ENCODE measurements around the gene SCAP. TPM values are rescaled to one million over a fixed set of nuclear protein-coding genes. Genes with fewer than 3 reads are reported as not detected.

The SCAP gene
- polyA plus RNA-seq, 1 of the 3 experiments (the other 2 are of a cell fraction): 28.0 TPM

DNA sequence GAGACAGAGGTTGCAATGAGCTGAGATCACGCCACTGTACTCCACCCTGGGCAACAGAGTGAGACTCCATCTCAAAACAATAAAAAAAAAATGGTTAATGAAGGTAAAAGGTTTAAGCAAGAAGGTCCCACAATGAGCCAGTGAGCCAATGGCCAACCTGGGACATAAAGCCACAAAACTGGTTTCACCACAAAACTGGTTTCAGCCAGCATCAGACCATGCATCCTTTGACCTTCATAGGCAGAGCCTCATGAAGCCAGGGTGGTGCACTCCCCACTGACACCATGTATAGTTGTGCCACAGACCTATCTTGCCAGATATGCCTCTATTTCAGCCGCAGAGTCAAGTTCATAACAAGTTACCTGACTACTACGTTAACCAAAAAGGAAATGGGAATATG lies 41.9 kb downstream of the SCAP start:
- DNase-seq: no peak
- no peak overlapping the region for H3K4me2 ChIP-seq
- peaks cover 13 to 31% of the 10 kb centered on the region in 2 experiments for H3K36me3 ChIP-seq (replicated peaks in 1 of 2; ENCODE audit: control insufficient read depth in 1 of 2, insufficient read depth in 2 of 2, low read length in 1 of 2)
- no peaks in the 10 kb centered on the region for H3K9me3 ChIP-seq
- 89% methylated on average over 3 of the region's 3 CpGs for WGBS (ENCODE audit: low lambda C conversion rate)
- no peaks in the 10 kb centered on the region for H3K27me3 ChIP-seq (ENCODE audit: insufficient read depth)
- no peaks in the 10 kb centered on the region for H4K20me1 ChIP-seq (ENCODE audit: insufficient read depth)
- H3K27ac ChIP-seq (ENCODE audit: low read depth in 2 of 2, low read length in 1 of 2): no peak overlapping the region
- no peaks in the 10 kb centered on the region for H3F3A ChIP-seq (replicated peaks; ENCODE audit: insufficient read depth)
- CTCF ChIA-PET: interaction anchor here (1.5 to 1.8 kb wide), 2 partner anchors 13 to 79 kb away, joined by 3 to 7 read pairs; partner anchors contain the start of gene ELP6
- H3K9ac ChIP-seq: no peak overlapping the region
- POLR2A ChIA-PET: no interaction called here
- peaks cover 9% of the 10 kb centered on the region; the same call in 1 of the 2 replicates for H3K79me2 ChIP-seq (ENCODE audit: insufficient read depth)
- TF ChIP-seq ZBTB33 (IDR thresholded peaks at IDR 0.05; ENCODE audit: borderline replicate concordance, low read depth): no peak
- TF ChIP-seq TEAD4 (IDR thresholded peaks at IDR 0.05; ENCODE audit: borderline replicate concordance, insufficient read depth): no peak
- no peak for TF ChIP-seq JUND (IDR thresholded peaks at IDR 0.05)
- TF ChIP-seq CTCF (IDR thresholded peaks at IDR 0.05): no peak
- TF ChIP-seq, protein P1, sequence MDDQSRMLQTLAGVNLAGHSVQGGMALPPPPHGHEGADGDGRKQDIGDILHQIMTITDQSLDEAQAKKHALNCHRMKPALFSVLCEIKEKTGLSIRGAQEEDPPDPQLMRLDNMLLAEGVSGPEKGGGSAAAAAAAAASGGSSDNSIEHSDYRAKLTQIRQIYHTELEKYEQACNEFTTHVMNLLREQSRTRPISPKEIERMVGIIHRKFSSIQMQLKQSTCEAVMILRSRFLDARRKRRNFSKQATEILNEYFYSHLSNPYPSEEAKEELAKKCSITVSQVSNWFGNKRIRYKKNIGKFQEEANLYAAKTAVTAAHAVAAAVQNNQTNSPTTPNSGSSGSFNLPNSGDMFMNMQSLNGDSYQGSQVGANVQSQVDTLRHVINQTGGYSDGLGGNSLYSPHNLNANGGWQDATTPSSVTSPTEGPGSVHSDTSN (IDR thresholded peaks at IDR 0.05): no peak
- TF ChIP-seq POLR2AphosphoS5 (IDR thresholded peaks at IDR 0.05; ENCODE audit: low read depth, low read length): no peak
- no peak for TF ChIP-seq YY1 (IDR thresholded peaks at IDR 0.05; ENCODE audit: low read depth)
- TF ChIP-seq SIN3A (IDR thresholded peaks at IDR 0.05; ENCODE audit: borderline replicate concordance, low read depth, low read length): no peak
- no peaks in the 10 kb centered on the region for H3K9me2 ChIP-seq
- no peak overlapping the region for H3K4me3 ChIP-seq (ENCODE audit: low read depth in 2 of 2, low read length in 1 of 2)
- no peaks in the 10 kb centered on the region for H3K4me1 ChIP-seq (ENCODE audit: control insufficient read depth in 1 of 2, insufficient read depth in 2 of 2, low read depth in 1 of 2, low read length in 1 of 2)
- H2AFZ ChIP-seq (ENCODE audit: low read depth): no peak overlapping the region

DNA sequence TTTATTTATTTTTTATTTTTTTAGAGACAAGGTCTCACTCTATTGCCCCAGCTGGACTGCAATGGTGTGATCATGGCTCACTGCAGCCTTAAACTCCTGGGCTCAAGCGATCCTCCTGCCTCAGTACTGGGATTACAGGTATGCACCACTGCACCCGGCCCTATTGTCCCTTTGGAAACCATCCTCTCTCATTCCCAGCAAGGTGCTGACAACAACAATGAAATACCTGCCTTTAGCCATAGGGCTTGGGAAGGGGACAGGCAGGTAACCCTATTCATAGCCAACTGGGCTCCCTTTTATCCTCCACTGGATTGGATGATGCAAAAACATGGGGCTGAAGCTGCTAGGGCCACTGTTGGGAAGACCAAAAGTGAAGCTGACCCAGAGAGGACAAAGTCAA lies 43.1 kb downstream of the SCAP start:
- Histone ChIP-seq H3K9ac (no peak overlapping the region), H3K79me2 (ENCODE audit: insufficient read depth) (peaks cover 9% of the 10 kb centered on the region; the same call in 1 of the 2 replicates), H2AFZ (ENCODE audit: low read depth) (no peak overlapping the region), H3K4me2 (no peak overlapping the region), H3K36me3 (replicated peaks in 1 of 2; ENCODE audit: control insufficient read depth in 1 of 2, insufficient read depth in 2 of 2, low read length in 1 of 2) (peaks cover 21 to 23% of the 10 kb centered on the region in 2 experiments), H3F3A (replicated peaks; ENCODE audit: insufficient read depth) (no peaks in the 10 kb centered on the region), H3K9me2 (no peaks in the 10 kb centered on the region), H3K4me3 (ENCODE audit: low read depth in 2 of 2, low read length in 1 of 2) (no peak overlapping the region), H3K27me3 (ENCODE audit: insufficient read depth) (no peaks in the 10 kb centered on the region), H4K20me1 (ENCODE audit: insufficient read depth) (no peaks in the 10 kb centered on the region), H3K9me3 (no peaks in the 10 kb centered on the region), H3K4me1 (ENCODE audit: control insufficient read depth in 1 of 2, insufficient read depth in 2 of 2, low read depth in 1 of 2, low read length in 1 of 2) (no peaks in the 10 kb centered on the region), H3K27ac (ENCODE audit: low read depth in 2 of 2, low read length in 1 of 2) (no peak overlapping the region)
- POLR2A ChIA-PET: interaction anchor here (1.0 kb wide), 1 partner anchor 10 kb away, joined by 4 read pairs; no protein-coding TSS in a partner anchor
- DNase-seq: no peak
- TF ChIP-seq RAD21 (IDR thresholded peaks at IDR 0.05; ENCODE audit: low read length) (no peak), SMC3 (IDR thresholded peaks at IDR 0.05; ENCODE audit: low read depth, low read length) (no peak), TEAD4 (IDR thresholded peaks at IDR 0.05; ENCODE audit: borderline replicate concordance, insufficient read depth) (no peak), MAX (IDR thresholded peaks at IDR 0.05; ENCODE audit: low read depth) (no peak), EP300 (IDR thresholded peaks at IDR 0.05; ENCODE audit: borderline replicate concordance in 1 of 2, low read depth in 1 of 2, low read length in 1 of 2) (no peak), USF2 (IDR thresholded peaks at IDR 0.05; ENCODE audit: borderline replicate concordance, low read depth, low read length) (no peak), FOXM1 (IDR thresholded peaks at IDR 0.05; ENCODE audit: low read depth) (no peak)
- TF ChIP-seq, protein P2, sequence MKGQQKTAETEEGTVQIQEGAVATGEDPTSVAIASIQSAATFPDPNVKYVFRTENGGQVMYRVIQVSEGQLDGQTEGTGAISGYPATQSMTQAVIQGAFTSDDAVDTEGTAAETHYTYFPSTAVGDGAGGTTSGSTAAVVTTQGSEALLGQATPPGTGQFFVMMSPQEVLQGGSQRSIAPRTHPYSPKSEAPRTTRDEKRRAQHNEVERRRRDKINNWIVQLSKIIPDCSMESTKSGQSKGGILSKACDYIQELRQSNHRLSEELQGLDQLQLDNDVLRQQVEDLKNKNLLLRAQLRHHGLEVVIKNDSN (IDR thresholded peaks at IDR 0.05; ENCODE audit: borderline replicate concordance, low read depth): no peak
- TF ChIP-seq, protein P1 (IDR thresholded peaks at IDR 0.05): no peak
- 92% methylated on average over 2 of the region's 2 CpGs for WGBS (ENCODE audit: low lambda C conversion rate)
- CTCF ChIA-PET: interaction anchor here (1.2 to 1.5 kb wide), 2 partner anchors 11 to 81 kb away, joined by 3 to 4 read pairs; partner anchors contain the start of gene ELP6

All from SK-N-SH (cell line).